ENCODE measurements around the gene PPP4R4. TPM values are rescaled to one million over a fixed set of nuclear protein-coding genes. Genes with fewer than 3 reads are reported as not detected.

Gene PPP4R4
- total RNA-seq, 1 donor from 2014 or later = not detected

DNA sequence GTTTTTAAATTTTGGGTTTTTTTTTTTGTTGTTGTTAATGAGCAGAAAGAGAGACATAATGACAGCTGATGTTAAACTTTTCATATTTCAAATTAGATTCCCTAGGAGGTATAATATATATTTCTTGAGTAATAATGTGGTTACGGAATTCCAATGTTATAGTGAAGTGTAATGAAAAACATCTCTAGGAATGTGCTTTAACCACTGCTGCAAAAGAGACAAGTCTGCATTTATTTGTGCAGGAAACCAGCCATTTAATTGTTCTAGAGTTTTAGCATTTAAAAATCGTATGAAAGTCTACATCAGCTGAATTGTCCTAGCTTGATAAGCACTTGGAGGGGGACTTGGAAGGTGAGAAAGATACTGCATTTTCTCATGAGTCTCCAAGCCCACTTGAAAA lies 104.6 kb downstream of the PPP4R4 start:
- no peak overlapping the region for H3K4me3 Mint-ChIP-seq
- no peaks in the 10 kb centered on the region for H3K9me3 Mint-ChIP-seq
- no peak for DNase-seq
- ATAC-seq (ENCODE audit: low read depth) = no peak
- POLR2A ChIA-PET = no interaction called here
- H3K27me3 Mint-ChIP-seq = peaks cover 3% of the 10 kb centered on the region
- H3K4me1 Mint-ChIP-seq = no peaks in the 10 kb centered on the region
- intact Hi-C loops (cut with micrococcal nuclease) = no loop called here
- H3K36me3 Mint-ChIP-seq (ENCODE audit: low read depth) = no peaks in the 10 kb centered on the region
- H3K27ac Mint-ChIP-seq = no peak overlapping the region
- no peak for TF ChIP-seq CTCF (IDR thresholded peaks at IDR 0.05)
- CTCF ChIA-PET = no interaction called here

- no peaks in the 10 kb centered on the region for H3K9me3 Mint-ChIP-seq
- no peak overlapping the region for H3K4me3 Mint-ChIP-seq
- intact Hi-C loops (cut with micrococcal nuclease) = no loop called here
- DNase-seq = no peak
- ChIA-PET POLR2A (no interaction called here), CTCF (no interaction called here)
- H3K36me3 Mint-ChIP-seq (ENCODE audit: low read depth) = no peaks in the 10 kb centered on the region
- ATAC-seq (ENCODE audit: low read depth) = no peak
- no peaks in the 10 kb centered on the region for H3K27me3 Mint-ChIP-seq
- no peak overlapping the region for H3K27ac Mint-ChIP-seq
- H3K4me1 Mint-ChIP-seq = no peaks in the 10 kb centered on the region
- TF ChIP-seq CTCF (IDR thresholded peaks at IDR 0.05) = no peak
Measured at GRCh38 chr14:94282991-94283723, 109.0 kb downstream of the PPP4R4 start.

GRCh38 chr14:94284221-94284620 lies 110.1 kb downstream of the PPP4R4 start:
- Mint-ChIP-seq H3K36me3 (ENCODE audit: low read depth) (no peaks in the 10 kb centered on the region), H3K4me1 (no peaks in the 10 kb centered on the region), H3K27me3 (no peaks in the 10 kb centered on the region), H3K9me3 (no peaks in the 10 kb centered on the region), H3K4me3 (no peak overlapping the region), H3K27ac (no peak overlapping the region)
- DNase-seq (no peak), ATAC-seq (ENCODE audit: low read depth) (no peak)
- ChIA-PET POLR2A (no interaction called here), CTCF (no interaction called here)
- no peak for TF ChIP-seq CTCF (IDR thresholded peaks at IDR 0.05)
- intact Hi-C loops (cut with micrococcal nuclease) = no loop called here

GRCh38 chr14:94285158-94285557 lies 111.0 kb downstream of the PPP4R4 start:
- no peak for TF ChIP-seq CTCF (IDR thresholded peaks at IDR 0.05)
- POLR2A ChIA-PET = no interaction called here
- CTCF ChIA-PET = no interaction called here
- Mint-ChIP-seq H3K27me3 (no peaks in the 10 kb centered on the region), H3K27ac (no peak overlapping the region), H3K4me1 (no peaks in the 10 kb centered on the region), H3K4me3 (no peak overlapping the region), H3K9me3 (no peaks in the 10 kb centered on the region), H3K36me3 (ENCODE audit: low read depth) (no peaks in the 10 kb centered on the region)
- DNase-seq = no peak
- no peak for ATAC-seq (ENCODE audit: low read depth)
- intact Hi-C loops (cut with micrococcal nuclease) = no loop called here

- no peak overlapping the region for H3K4me3 Mint-ChIP-seq
- no peak overlapping the region for H3K27ac Mint-ChIP-seq
- H3K27me3 Mint-ChIP-seq = no peaks in the 10 kb centered on the region
- no peak for TF ChIP-seq CTCF (IDR thresholded peaks at IDR 0.05)
- DNase-seq (no peak), ATAC-seq (ENCODE audit: low read depth) (no peak)
- ChIA-PET POLR2A (no interaction called here), CTCF (no interaction called here)
- H3K36me3 Mint-ChIP-seq (ENCODE audit: low read depth) = no peaks in the 10 kb centered on the region
- intact Hi-C loops (cut with micrococcal nuclease) = no loop called here
- no peaks in the 10 kb centered on the region for H3K9me3 Mint-ChIP-seq
- H3K4me1 Mint-ChIP-seq = no peaks in the 10 kb centered on the region
Measured at GRCh38 chr14:94288610-94289465, 114.7 kb downstream of the PPP4R4 start.

All from activated B cell treated with CpG ODN at 0.5 μM for 24 hours (primary cell).